ENCODE results near the gene SHCBP1L.
"Not testable (repeated sequence)": the region's sequence is repeated elsewhere in the genome, so short reads cannot be mapped to it uniquely, and the experiment has no call there.

SHCBP1L gene

DNA sequence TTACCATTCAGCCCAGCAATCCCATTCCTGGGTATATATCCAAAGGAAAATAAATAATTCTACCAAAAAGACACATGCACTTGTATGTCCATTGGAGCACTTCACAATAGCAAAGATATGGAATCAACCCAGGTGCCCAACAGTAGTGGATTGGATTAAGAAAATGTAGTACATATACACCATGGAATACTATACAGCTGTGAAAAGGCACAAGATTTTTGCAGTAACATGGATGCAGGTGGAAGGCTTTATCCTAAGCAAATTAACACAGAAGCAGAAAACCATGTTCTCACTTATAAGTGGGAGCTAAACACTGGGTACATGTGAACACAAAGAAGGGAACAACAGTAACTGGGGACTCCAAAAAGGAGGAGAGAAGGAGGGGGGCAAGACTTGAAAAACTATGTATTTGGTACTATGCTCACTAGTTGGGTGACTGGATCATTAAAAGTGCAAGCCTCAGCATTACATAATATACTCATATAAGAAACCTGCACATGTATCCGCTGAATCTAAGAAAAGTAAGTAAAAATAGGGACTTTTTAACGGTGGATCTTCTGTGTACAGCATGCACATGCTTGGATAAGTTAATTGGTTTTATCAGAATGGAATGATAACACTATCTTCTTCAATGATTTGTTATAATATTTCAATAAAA, 3.9 kb upstream of the SHCBP1L start:
- ChIA-PET POLR2A (no interaction called here), CTCF (interaction anchor here (1.2 kb wide), 1 partner anchor 271 kb away, joined by 4 read pairs; no protein-coding TSS in a partner anchor)
- TF ChIP-seq, protein P1, sequence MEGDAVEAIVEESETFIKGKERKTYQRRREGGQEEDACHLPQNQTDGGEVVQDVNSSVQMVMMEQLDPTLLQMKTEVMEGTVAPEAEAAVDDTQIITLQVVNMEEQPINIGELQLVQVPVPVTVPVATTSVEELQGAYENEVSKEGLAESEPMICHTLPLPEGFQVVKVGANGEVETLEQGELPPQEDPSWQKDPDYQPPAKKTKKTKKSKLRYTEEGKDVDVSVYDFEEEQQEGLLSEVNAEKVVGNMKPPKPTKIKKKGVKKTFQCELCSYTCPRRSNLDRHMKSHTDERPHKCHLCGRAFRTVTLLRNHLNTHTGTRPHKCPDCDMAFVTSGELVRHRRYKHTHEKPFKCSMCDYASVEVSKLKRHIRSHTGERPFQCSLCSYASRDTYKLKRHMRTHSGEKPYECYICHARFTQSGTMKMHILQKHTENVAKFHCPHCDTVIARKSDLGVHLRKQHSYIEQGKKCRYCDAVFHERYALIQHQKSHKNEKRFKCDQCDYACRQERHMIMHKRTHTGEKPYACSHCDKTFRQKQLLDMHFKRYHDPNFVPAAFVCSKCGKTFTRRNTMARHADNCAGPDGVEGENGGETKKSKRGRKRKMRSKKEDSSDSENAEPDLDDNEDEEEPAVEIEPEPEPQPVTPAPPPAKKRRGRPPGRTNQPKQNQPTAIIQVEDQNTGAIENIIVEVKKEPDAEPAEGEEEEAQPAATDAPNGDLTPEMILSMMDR (IDR thresholded peaks at IDR 0.05; ENCODE audit: control extremely low read depth, extremely low read depth, low read depth, missing control alignments), result no peak
- no peak for DNase-seq (ENCODE audit: extremely low spot score)

DNA sequence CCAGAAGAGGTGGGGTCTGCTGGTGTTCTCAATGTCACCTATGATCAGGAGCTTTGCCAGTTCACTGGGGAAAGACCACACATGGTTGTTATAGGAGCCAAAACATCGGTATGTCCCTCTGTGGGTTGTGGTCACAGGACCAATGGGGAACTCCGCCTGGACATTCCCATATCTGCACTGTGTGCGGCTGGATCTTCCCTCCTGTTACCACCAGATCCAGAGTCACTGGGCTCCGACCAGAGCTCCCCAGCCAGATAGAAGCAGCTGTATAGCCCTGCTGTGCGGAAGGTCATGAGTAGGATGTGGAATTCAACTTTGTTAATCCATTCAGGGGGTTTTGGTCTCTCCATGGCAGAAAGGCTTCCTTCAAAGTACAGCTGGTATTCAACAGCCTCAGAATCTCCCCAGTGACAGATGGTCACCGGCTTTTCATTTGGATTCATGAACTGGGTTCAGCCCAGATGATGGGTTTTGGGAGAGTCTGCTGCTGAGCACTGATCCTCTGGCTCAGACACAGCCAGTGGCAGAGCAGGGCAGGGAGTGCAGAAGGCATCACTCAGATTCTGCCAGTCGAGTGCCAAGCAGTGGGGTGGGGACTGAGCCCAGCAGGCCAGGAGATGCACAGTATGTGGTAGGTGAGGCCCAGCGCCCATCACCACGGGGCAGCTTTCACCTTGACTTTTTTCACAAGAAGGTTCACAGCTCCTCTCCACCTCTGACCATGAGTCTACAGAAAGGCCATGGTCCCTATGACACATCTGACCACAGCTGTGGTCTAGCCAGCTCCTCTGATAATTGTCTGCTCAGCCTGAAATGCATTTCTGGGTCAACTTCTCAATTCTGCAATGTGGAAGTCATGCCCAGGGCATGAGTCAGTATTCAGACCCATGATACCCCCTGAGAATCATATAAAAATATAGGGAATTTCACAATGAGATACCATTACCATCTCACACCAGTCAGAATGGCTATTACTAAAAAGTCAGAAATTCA, 2.9 kb upstream of the SHCBP1L start:
- ChIA-PET POLR2A (no interaction called here), CTCF (interaction anchor here (0.9 to 1.4 kb wide), 3 partner anchors 12 to 364 kb away, joined by 3 to 6 read pairs (median 4); no protein-coding TSS in a partner anchor)
- TF ChIP-seq, protein P1 (IDR thresholded peaks at IDR 0.05; ENCODE audit: control extremely low read depth, extremely low read depth, low read depth, missing control alignments), result no peak
- no peak for DNase-seq (ENCODE audit: extremely low spot score)

DNA sequence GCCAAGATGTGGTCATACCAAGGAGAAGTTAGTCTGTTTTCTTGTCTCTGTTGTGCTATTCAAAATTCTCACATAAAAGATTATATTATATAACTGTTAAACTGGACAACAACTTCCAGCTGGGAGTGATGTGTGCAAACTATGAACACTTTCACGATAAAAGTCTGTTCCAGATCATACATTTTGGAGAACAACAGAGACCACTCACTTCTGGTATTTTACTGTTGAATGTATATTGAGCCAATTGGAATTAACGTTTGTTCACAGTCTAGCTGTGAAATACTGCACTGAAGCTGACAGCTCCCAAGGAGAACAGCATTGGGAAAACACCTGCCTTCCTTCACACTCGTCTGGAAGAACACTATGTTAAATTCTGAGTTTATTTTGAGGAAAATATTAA, 860 bp upstream of the SHCBP1L start:
- ChIA-PET POLR2A (interaction anchor here (0.6 kb wide), 1 partner anchor 422 kb away, joined by 4 read pairs; no protein-coding TSS in a partner anchor), CTCF (interaction anchor here (1.5 kb wide), 1 partner anchor 9 kb away, joined by 3 read pairs; no protein-coding TSS in a partner anchor)
- DNase-seq (ENCODE audit: extremely low spot score), result no peak
- TF ChIP-seq, protein P1 (IDR thresholded peaks at IDR 0.05; ENCODE audit: control extremely low read depth, extremely low read depth, low read depth, missing control alignments), result no peak

DNA sequence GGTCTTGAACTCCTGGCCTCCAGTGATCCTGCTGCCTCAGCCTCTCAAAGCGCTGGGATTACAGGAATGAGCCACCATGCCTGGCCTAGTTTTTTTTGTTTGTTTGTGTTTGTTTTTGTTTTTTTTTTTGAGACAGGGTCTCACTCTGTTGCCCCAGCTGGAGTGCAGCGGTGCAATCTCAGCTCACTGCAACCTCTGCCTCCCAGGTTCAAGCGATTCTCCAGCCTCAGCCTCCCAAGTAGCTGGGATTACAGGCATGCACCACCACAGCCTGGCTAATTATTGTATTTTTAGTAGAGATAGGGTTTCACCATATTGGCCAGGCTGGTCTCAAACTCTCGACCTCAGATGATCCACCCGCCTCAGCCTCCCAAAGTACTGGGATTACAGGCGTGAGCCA, 9.6 kb downstream of the SHCBP1L start:
- DNase-seq (ENCODE audit: extremely low spot score), result not testable (repeated sequence)
- CTCF ChIA-PET, result interaction anchor here (1.0 to 1.2 kb wide), 3 partner anchors 15 to 27 kb away, joined by 3 read pairs; no protein-coding TSS in a partner anchor
- POLR2A ChIA-PET, result interaction anchor here (0.6 kb wide), 1 partner anchor 1853 kb away, joined by 3 read pairs; no protein-coding TSS in a partner anchor

DNA sequence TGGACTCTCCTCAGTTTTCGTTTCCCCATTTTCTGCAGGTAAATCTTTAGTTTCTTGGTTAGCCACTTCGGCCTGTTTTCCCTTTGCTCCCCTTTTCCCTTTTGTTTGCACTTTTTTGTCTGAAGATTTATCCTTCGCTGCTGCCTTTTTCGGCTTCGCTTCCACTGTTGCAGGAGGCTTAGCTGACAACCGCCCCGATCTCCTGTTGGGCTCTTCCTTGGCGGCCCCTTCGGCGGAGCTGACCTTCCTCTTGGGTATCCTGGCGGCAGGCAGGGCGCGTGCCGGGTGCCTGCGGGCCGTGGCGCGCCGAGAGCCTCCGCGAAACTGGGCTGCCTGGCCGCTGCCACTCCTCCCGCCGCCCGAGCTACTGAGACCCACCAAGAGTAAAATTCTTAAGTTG, 10.8 kb downstream of the SHCBP1L start:
- POLR2A ChIA-PET; DNase-seq (ENCODE audit: extremely low spot score): not testable (repeated sequence)
- CTCF ChIA-PET, result interaction anchor here (1.2 kb wide), 2 partner anchors 14 to 19 kb away, joined by 3 read pairs; no protein-coding TSS in a partner anchor

DNA sequence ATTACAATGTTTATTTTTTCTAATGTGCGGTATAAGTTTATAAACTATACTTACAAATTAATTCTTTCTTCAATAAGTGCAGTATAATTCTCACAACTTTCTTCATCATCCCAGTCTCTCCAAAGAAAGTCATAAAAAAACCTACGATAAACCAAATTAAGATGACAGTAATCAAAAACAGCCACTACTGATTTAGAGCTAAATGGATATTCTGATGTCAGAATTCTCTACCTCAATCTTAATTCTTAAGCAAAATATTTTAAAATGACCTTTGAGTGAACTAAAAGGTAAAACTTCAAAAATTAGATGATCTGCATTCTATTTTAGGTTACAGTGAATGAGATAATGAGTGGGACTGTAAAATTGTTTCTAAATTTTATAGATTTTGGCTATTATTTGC, 13.6 kb downstream of the SHCBP1L start:
- ChIA-PET CTCF (no interaction called here), POLR2A (no interaction called here)
- TF ChIP-seq, protein P1 (IDR thresholded peaks at IDR 0.05; ENCODE audit: control extremely low read depth, extremely low read depth, low read depth, missing control alignments), result no peak
- no peak for DNase-seq (ENCODE audit: extremely low spot score)

DNA sequence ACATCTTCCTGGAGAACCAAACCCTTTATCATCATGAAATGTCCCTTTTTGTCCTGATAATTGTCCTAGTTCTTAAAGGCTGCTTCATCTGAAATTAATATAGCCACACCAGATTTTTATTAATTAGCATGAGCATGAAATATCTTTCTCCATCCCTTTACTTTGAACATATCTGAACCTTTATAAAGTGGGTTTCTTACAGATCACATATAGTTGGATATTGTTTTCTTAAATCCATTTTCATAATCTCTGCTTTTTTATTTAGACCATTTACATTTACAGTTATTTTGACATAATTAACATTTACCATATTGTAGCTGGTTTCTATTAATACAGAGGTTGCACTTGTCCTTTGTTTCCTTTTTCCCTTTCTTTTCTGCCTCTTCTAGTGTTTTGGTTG, 17.2 kb downstream of the SHCBP1L start:
- TF ChIP-seq, protein P1 (IDR thresholded peaks at IDR 0.05; ENCODE audit: control extremely low read depth, extremely low read depth, low read depth, missing control alignments), result no peak
- no peak for DNase-seq (ENCODE audit: extremely low spot score)
- CTCF ChIA-PET, result no interaction called here
- POLR2A ChIA-PET, result no interaction called here
